HG02571 (cell line): ENCODE results near the gene DPEP3.
"Not testable (repeated sequence)": the region's sequence is repeated elsewhere in the genome, so short reads cannot be mapped to it uniquely, and the experiment has no call there.

Experiments used
- ATAC-seq: cut with Tn5 transposase; IDR thresholded peaks from one replicate; pipeline ENCODE4 v1.9.1; 2021; ENCODE audit warnings: mild to moderate bottlenecking, moderate library complexity; ENCODE audit not compliant: unreplicated experiment

The DPEP3 gene

GRCh38 chr16:67995423-67995822 lies 15.1 kb upstream of the DPEP3 start:
- ATAC-seq: no peak

DNA sequence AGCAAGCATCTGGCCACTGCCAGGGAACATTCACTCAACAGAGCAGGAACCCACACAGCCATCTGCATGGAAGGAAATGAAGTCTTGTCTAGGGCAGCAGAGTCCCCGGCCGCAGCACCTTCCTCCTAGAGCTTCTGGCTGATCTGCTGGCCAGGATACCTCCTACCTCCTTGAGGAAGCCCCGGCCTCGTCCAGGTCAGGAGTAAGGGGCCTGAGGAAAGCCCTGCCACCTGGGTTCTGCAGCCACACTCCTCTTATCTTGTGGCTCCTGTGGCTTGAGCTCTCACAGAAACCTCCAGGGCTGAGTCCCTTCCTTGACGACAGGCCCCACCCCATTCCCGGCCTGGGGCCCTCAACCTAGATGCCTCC lies 13.7 kb upstream of the DPEP3 start:
- ATAC-seq: not testable (repeated sequence)

DNA sequence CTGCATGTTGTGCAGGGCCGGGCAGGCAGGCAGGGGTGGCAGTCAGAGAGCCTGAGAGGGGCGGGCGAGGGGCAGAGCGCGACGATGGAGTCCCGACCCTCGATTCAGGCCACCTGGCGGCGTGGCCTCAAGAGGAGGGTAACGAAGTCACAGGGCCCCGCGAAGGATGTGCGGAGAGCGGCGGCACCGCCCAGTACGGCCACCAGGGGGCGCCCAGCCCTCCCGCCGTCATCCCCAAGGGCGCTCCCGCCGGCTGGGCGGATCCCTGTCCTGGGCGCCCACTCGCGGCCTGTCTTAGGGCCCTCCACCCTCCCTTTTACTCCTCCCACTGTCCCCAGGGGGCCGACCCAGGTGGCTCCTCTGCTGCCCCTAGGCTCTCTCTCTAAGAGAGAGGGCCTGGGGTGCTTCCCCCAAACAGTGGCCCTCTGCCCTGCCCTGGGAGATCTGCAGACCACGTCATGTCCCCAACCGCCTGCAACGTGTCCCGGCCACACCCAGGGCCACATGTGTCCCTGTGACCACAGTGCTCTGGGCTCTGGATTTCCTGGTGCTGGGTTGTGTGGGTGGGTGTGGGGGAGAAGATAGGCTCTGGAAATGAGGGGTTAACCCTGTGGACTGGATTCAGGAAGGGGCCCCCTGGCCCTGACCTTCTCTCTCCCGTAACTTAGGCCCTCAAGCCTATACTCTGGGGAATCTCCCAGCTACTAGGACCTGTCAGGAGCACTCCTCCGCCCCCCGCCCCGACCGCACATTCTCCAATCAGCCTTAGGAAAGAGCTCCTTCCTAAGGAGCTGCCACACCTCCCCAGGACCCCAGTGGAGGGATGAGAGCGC lies 13.1 kb upstream of the DPEP3 start:
- ATAC-seq: peak; percentile 58

GRCh38 chr16:67992661-67993206 lies 12.4 kb upstream of the DPEP3 start:
- no peak for ATAC-seq

GRCh38 chr16:67990018-67990386 lies 9.7 kb upstream of the DPEP3 start:
- no peak for ATAC-seq

DNA sequence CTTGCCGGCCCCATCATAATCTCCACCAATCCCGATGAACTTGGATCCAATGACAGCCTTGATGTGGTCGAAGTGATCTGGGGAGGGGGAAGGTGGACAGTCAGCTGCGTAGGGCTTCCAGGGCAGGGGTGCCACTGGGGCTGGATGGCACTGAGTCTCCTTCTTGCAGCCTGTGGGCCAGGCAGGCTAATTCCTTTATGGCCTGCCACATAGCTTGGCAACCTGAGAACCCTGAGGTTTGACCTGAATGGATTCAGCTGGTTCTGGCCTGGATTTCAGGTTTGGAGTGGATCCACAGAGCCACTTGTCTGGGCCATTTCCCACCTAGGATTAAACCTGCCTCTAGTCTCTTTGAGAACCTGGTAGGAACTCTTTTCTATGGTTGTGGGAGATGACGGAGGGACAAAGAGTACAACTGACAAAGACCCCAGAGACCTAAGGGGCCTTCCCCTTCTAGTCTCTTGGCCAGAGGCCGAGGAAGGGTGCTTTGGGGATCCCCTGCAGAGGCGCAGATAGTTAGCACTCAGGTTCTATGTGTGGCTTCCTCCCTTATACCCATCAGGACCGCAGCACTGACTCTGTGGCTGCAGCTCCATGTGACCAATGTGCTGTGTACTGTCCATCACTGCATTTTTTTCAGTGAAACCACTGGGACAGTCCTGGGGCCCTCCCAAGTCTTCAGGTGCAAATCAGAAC lies 9.2 kb upstream of the DPEP3 start:
- ATAC-seq: no peak

DNA sequence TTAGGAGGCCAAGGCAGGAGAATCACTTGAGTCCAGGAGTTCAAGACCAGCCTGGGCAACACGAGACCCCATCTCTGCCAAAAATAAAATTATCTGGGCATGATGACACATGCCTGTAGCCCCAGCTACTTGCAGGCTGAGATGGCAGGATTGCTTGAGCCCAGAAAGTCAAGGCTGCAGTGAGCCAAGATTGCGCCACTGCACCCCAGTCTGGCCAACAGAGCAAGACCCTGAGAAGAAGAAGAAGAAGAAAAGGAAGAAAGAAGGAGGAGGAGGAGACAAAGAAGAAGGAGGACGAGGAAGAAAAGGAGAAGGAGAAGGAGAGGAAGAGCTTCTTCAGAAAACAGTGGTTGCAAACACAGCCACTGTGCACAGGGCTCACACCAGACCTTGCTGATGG lies 8.4 kb upstream of the DPEP3 start:
- ATAC-seq: no peak

GRCh38 chr16:67987460-67988160 lies 7.3 kb upstream of the DPEP3 start:
- no peak for ATAC-seq

- no peak for ATAC-seq
These were observed 6.7 kb upstream of the DPEP3 start for GRCh38 chr16:67986949-67987348.

GRCh38 chr16:67982011-67982696 lies 1.9 kb upstream of the DPEP3 start:
- no peak for ATAC-seq

GRCh38 chr16:67977469-67978227 lies 2.7 kb downstream of the DPEP3 start:
- no peak for ATAC-seq

GRCh38 chr16:67977005-67977404 lies 3.3 kb downstream of the DPEP3 start:
- ATAC-seq: no peak

DNA sequence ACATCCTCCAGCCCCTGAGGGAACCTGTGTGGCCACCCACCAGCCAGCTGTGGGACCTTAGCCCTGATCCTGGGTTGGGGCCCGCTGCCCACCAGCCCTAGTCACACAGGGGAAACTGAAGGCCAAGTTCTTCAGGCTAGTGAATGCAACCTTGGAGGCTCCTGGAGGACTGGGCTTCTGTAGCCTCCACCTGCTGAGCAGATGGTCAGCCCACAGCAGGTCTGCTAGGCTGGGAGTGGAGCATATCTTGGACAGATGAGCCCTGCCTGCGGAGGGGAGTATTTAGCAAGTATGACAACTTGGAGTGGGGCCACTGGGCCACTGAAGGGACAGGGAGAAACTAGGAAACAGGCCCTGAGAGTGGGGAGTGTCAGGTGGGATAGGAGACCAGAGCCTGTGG lies 4.1 kb downstream of the DPEP3 start:
- ATAC-seq: no peak

- no peak for ATAC-seq
These were observed 4.8 kb downstream of the DPEP3 start for GRCh38 chr16:67975321-67976105.

DNA sequence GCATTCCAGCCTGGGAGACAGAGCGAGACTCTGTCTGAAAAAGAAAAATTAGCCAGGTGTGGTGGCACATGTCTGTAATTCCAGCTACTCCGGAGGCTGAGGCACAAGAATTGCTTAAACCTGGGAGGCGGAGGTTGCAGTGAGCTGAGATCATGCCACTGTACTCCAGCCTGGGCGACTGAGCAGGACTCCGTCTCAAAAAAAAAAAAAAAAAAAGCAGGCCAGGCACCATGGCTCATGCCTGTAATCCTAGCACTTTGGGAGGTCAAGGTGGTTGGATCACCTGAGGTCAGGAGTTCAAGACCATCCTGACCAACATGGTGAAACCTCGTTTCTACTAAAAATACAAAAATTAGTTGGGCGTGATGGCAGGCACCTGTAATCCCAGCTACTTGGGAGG lies 8.0 kb downstream of the DPEP3 start:
- ATAC-seq: not testable (repeated sequence)

DNA sequence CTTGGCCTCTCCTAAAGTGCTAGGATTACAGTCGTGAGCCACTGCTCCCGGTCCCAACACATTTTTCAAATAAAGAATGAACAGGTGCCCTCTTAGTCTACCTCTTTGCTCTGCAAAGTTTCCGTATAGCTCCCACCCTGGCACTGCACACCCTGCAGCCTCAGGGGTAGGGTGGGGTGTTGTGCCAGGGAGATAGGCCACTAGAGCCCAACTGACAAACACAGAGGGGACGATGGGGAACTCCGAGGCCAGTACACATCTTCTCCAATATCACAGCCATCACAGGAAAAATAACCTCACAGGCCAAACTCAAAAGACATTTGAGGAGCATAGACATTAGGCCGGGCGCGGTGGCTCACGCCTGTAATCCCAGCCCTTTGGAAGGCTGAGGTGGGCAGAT lies 9.2 kb downstream of the DPEP3 start:
- ATAC-seq: no peak

DNA sequence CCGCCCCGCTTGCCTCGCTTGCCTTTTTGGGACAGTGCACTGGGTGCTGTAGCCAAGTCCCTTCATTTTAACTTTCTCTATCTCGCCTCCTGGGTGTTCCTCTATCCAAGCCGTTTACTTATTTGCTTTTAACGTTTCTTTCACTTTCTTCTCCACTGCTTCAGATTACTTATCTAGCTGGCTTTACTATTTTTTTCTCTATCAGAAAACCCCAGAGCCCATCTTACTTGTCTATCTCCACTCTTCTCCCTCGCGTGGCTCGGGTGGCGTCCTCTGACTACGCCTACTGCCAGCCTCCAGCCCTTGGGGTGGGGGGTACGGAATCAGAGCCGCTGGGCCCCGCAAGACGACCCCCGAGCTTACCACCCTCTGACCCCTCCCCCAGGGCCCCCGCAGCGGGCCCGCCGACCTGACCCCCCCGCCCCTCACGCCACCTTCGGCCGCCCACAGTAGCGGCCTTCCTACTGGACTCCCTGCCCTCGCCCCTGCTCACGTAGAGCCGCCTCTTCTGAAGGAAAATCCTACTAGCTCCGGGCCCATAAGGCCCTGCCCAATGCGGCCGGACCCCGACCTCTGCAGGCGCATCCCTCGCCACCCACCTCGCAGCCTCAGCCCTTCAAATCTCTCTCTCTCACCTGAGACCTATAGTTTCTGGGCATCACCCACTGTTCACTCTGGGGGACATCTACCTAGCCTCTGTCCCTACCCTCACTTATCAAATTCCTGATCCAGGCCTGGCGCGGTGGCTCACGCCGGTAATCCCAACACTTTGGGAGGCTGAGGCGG lies 10.9 kb downstream of the DPEP3 start:
- no peak for ATAC-seq

DNA sequence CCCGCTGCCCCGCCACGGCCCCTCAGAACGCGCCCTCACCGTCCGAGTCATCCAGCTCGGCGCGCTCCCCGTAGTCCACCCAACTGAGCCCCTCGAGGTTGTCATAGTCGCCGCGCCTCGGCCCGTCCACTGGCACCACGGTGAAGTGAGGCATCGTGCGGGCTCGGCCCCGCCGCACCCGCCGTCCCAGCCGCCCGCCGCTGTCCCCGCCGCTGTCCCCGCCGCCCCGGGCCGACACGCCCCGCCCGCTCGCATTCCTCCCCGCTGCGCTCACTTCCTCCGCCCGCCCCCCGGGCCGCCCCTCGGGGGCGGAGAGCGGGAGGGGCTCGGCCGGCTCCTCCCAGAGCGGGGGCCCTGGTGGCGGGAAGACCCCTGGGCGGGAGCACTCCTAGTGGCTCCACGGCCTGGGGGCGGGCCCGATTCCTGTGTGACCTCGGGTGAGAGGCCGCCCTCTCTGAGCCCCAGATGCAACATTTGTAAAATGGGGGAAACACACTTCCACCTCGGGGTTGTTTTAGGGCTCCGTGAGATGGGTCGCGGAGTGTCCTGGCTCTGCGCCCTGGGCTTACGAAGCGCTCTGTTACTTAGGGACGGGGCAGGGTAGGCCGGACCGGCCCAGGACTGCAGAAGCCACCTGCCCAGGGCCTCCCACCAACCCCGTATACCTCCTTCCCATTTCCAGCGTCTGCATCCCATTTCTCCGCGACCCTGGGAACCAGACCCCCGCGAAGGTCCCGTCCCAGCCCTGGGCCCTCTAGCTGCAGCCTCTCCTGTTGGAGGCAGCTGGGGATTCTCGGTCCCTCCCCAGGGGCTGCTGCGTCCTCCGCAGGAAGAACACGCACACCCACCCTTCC lies 11.7 kb downstream of the DPEP3 start, which contains the start of gene SLC12A4:
TSS of gene SLC12A4 (minus strand) at position 238 of the 854 bp plus-strand sequence. CDS start at position 154, 84 bp downstream.
- ATAC-seq: peak; percentile 59
